Epithelial cell of alveolus of lung (primary cell): ENCODE measurements around the gene ADIPOR1. TPM values are rescaled to one million over a fixed set of nuclear protein-coding genes. Genes with fewer than 3 reads are reported as not detected.

Source experiments
- total RNA-seq: library from RNA; depleted of rRNA; stranded (reverse); fragments of >200 nt; gene quantifications from 2 replicates; pipeline ENCODE4 v1.2.1, GENCODE V29; 2015

Gene ADIPOR1, protein sequence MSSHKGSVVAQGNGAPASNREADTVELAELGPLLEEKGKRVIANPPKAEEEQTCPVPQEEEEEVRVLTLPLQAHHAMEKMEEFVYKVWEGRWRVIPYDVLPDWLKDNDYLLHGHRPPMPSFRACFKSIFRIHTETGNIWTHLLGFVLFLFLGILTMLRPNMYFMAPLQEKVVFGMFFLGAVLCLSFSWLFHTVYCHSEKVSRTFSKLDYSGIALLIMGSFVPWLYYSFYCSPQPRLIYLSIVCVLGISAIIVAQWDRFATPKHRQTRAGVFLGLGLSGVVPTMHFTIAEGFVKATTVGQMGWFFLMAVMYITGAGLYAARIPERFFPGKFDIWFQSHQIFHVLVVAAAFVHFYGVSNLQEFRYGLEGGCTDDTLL
- 60.5 and 64.0 TPM in 2 replicates for total RNA-seq

DNA sequence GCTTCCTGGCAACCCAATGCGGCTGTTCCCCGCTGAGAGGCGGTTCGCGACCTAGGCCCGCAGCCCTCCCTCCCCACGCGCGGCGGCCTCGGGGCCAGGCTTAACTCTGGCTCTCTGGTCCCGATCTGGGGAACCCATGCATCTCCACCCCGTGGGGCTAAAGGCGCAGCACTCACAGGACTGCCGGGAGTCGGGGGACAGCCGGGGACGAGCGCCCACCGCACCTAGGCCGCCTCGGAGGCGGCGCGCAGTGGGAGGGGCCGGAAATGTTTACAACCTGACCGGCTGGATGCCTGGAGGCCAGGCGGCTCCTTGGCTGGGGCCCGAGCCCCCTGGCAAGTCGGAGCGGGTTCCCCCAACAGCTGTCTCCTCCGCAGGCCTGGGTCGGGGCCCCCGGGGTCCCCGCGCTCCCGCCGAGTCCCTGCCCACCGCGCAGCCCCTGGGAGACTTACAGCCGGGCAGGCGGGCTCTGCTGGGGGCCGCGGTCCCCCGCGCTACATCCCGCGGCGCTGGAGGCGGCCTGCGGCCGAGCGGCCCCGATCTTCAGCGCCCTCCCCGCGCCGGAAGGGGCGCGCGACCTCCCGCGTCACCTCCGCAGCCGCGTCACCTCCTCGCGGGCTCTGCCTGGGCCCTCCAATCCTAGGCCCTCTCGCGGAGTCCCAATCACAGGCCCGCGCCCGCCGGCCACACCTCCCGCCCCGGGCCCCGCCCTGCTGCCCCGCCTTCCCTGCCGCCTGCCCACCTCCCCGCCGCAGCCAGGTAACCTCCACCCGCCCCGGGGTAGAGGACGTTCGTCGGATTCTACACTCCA lies at the start of gene ADIPOR1:
Gene ADIPOR1 (minus strand): TSS at position 580 of the 811 bp plus-strand sequence. CDS start 7,242 bp downstream, outside the sequence.

DNA sequence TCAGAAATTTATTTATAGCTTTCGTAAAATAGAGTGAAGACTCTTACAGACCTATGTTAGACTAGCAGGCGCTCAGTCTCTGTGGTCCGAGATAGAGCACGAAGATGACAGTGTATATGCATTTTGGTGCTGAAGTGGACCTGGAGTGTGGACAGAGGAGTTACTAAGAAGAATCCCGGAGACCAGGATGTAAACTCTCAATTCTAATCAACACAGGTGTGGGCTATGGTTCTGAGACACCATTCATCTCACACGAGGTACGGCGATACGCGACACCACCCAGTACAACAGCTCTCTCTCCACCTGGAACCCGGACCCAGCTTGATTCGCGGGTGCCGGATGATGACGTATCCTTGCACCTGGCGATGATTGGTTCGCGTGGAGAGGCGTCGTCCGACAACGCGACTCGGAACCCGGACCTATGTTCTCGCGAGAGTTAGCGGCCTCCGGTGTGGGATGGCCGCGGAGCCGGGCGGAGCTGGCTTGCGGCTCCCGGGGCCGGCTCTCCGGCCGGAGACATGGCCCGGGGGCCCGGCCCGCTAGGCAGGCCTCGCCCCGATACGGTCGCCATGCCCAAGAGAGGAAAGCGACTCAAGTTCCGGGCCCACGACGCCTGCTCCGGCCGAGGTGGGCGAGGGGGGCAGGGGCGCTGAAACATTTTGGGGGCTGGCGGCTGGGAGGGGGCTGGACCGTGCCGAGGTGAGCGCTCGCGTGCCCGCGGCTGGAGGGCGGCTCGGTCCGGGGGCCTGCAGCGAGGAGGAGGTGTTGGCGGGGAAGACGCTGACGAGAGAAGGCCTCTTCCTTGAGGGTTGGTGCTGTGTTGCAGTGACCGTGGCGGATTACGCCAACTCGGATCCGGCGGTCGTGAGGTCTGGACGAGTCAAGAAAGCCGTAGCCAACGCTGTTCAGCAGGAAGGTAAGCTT lies 49.1 kb upstream of the ADIPOR1 start, which contains the start of gene TMEM183A:
Gene TMEM183A (plus strand): TSS at position 427 of the 924 bp plus-strand sequence. CDS start 92 bp downstream, at position 519.

DNA sequence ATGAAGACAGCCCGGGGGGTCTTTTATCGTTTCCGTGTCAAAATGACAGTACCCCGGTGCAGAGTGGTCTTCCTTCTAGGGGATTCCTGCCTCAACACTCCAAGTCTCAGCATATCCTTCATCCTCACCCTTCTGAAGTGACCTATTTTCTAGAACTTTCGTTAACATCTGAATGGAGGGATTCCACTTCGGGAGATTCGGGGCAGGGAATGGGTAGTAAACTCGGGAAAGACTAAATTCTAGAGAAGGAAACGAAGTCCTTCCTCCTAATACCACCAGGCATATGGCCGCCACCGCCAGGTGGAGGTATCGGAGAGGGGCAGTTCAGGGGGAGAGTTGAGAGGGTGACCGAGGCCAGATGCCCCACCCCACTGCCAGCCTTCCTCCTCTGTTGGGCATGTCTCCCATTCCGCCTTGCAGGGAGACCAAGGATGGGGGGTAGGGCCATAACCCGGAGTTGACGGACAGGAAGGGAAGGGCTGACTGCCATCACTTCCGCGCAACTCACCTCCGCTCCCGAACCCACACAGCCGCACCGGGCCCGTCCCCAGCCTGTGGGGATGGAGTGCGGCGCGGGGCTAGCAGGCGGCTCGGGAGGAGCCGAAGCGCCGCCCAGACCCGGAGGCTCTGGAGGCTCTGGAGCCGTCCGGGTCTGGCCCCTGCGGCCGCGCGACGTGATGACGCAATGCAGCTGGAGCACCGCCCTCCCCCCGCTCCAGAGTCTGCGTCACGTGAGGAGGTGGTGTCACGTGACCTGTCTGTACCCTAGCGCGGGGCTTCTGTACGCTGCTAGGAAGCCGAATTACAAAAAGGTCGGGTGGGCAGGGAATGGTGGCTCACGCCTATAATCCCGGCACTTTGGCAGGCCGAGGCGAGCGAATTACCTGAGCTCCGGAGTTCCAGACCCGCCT lies 31.3 kb downstream of the ADIPOR1 start, which contains the start of gene KLHL12:
Gene KLHL12 (minus strand): TSS at position 654 of the 911 bp plus-strand sequence. CDS start 2,072 bp downstream, outside the sequence.

Other genes with a start within 250 kb of the ADIPOR1 start
- not detected in 2 replicates for gene SYT2, start 247.9 kb downstream of the ADIPOR1 start, total RNA-seq
- gene KDM5B, start 149.9 kb downstream of the ADIPOR1 start, total RNA-seq = 48.2 and 93.4 TPM in 2 replicates
- 0.65 and 2.4 TPM in 2 replicates for gene PCAT6, start 147.4 kb downstream of the ADIPOR1 start, total RNA-seq
- 4.2 and 5.9 TPM in 2 replicates for gene RABIF, start 69.2 kb downstream of the ADIPOR1 start, total RNA-seq
- gene KLHL12, start 31.1 kb downstream of the ADIPOR1 start, total RNA-seq = 18.6 and 21.6 TPM in 2 replicates
- gene CYB5R1, start 8.9 kb upstream of the ADIPOR1 start, total RNA-seq = 26.9 and 36.4 TPM in 2 replicates
- 48.2 and 71.4 TPM in 2 replicates for gene TMEM183A, start 49.1 kb upstream of the ADIPOR1 start, total RNA-seq
- gene PPFIA4, start 68.2 kb upstream of the ADIPOR1 start, total RNA-seq = 0.65 and 12.5 TPM in 2 replicates
- 22.8 TPM in 1 of 2 replicates, not detected in the other for gene MYOG, start 127.7 kb upstream of the ADIPOR1 start, total RNA-seq
- gene ADORA1, start 169.4 kb upstream of the ADIPOR1 start, total RNA-seq = 0.48 and 0.52 TPM in 2 replicates
- 8.5 TPM in 1 of 2 replicates, not detected in the other for gene MYBPH, start 217.5 kb upstream of the ADIPOR1 start, total RNA-seq
- 1.8 TPM in 1 of 2 replicates, not detected in the other for gene CHI3L1, start 228.4 kb upstream of the ADIPOR1 start, total RNA-seq